ENCODE data around the gene PLEKHA5. TPM values are rescaled to one million over a fixed set of nuclear protein-coding genes. Genes with fewer than 3 reads are reported as not detected.
"Not testable (repeated sequence)": the region's sequence is repeated elsewhere in the genome, so short reads cannot be mapped to it uniquely, and the experiment has no call there.

PLEKHA5 gene
- total RNA-seq, 2 experiments from 2014 or later = 4.5 to 5.1 TPM

GRCh38 chr12:19332196-19332595, 202.7 kb downstream of the PLEKHA5 start:
- peaks cover 5% of the 10 kb centered on the region for H3K9me3 Mint-ChIP-seq
- no peaks in the 10 kb centered on the region for H3K27me3 Mint-ChIP-seq
- H3K4me3 Mint-ChIP-seq = no peak overlapping the region
- no peak for DNase-seq
- H3K36me3 Mint-ChIP-seq (ENCODE audit: low read depth) = no peaks in the 10 kb centered on the region
- CTCF ChIA-PET = interaction anchor here (0.6 kb wide), 1 partner anchor 554 kb away, joined by 3 read pairs; no protein-coding TSS in a partner anchor
- H3K27ac Mint-ChIP-seq = no peak overlapping the region
- no peaks in the 10 kb centered on the region for H3K4me1 Mint-ChIP-seq
- POLR2A ChIA-PET = no interaction called here

DNA sequence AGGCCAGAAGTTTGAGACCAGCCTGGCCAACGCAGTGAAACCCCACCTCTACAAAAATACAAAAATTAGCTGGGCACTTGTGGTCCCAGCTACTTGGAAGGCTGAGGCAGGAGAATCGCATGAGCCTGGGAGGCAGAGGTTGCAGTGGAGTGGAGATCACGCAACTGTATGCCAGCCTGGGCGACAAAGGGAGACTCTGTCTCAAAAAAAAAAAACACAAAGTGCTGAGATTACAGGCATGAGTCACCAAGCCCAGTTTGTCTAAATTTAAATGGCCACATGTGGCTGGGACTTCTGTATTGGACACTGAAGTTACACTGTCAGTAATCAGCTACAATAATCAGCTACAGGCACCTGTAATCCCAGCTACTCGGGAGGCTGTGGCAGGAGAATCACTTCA, 208.9 kb downstream of the PLEKHA5 start:
- H3K9me3 Mint-ChIP-seq = peaks cover 5% of the 10 kb centered on the region
- ChIA-PET CTCF (interaction anchor here (0.6 to 0.7 kb wide), 2 partner anchors 16 to 957 kb away, joined by 3 to 4 read pairs; no protein-coding TSS in a partner anchor), POLR2A (no interaction called here)
- no peak overlapping the region for H3K27ac Mint-ChIP-seq
- no peak for DNase-seq
- no peaks in the 10 kb centered on the region for H3K27me3 Mint-ChIP-seq
- no peak overlapping the region for H3K4me3 Mint-ChIP-seq
- H3K36me3 Mint-ChIP-seq (ENCODE audit: low read depth) = no peaks in the 10 kb centered on the region
- no peaks in the 10 kb centered on the region for H3K4me1 Mint-ChIP-seq

- Mint-ChIP-seq H3K36me3 (ENCODE audit: low read depth) (peaks cover 10% of the 10 kb centered on the region), H3K9me3 (peaks cover 11% of the 10 kb centered on the region)
- H3K27me3 Mint-ChIP-seq, H3K4me1 Mint-ChIP-seq, POLR2A ChIA-PET, DNase-seq, H3K4me3 Mint-ChIP-seq, H3K27ac Mint-ChIP-seq: not testable (repeated sequence)
- CTCF ChIA-PET = interaction anchor here (0.7 kb wide), 1 partner anchor 165 kb away, joined by 3 read pairs; no protein-coding TSS in a partner anchor
These were observed 221.3 kb downstream of the PLEKHA5 start for GRCh38 chr12:19350850-19351249.

DNA sequence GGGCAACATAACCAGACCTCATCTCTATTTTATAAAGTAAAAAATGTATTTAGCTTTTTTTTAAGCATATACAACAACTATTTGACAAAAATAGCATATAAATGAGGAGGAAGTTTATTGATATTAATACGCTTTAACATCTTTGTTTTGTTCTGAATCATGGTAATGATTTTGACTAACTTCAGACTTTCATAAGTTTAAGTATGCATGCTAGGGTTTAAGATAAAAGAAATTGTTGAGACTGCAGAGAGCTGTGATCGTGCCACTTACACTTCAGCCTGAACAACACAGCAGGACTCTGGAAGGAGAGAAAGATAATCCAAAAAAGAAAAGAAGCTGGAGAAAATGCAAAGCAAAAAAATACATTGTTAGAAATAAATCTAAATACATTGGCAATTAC, 221.8 kb downstream of the PLEKHA5 start:
- CTCF ChIA-PET = no interaction called here
- peaks cover 11% of the 10 kb centered on the region for H3K9me3 Mint-ChIP-seq
- no peak overlapping the region for H3K27ac Mint-ChIP-seq
- H3K27me3 Mint-ChIP-seq = no peaks in the 10 kb centered on the region
- no peak for DNase-seq
- H3K36me3 Mint-ChIP-seq (ENCODE audit: low read depth) = peaks cover 10% of the 10 kb centered on the region
- POLR2A ChIA-PET = no interaction called here
- H3K4me3 Mint-ChIP-seq = no peak overlapping the region
- H3K4me1 Mint-ChIP-seq = peaks cover 2% of the 10 kb centered on the region

DNA sequence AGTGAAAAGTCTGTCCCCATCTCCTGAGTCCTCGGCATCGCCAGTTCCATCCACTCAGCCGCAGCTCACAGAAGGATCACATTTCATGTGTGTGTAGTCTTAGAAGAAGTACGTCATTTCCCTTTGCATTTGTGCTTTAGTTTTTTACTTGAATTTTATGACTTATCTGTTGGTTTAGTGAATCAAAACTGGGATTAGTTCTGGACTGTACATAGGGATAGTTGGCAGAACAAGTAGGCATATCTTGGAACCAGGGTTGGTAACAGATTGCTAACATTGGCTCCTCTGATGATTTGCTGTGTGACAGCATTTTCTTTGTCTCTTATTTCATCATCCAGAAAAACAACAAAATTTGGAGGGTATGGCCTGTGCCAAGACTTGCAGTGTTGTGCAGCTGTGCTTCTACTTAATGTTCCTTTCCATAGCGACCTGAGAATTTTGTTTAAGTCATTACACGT, 240.2 kb downstream of the PLEKHA5 start:
- Mint-ChIP-seq H3K9me3 (no peaks in the 10 kb centered on the region), H3K27me3 (no peaks in the 10 kb centered on the region), H3K4me3 (no peak overlapping the region), H3K27ac (no peak overlapping the region), H3K4me1 (no peaks in the 10 kb centered on the region), H3K36me3 (ENCODE audit: low read depth) (no peaks in the 10 kb centered on the region)
- ChIA-PET CTCF (no interaction called here), POLR2A (no interaction called here)
- DNase-seq = no peak

DNA sequence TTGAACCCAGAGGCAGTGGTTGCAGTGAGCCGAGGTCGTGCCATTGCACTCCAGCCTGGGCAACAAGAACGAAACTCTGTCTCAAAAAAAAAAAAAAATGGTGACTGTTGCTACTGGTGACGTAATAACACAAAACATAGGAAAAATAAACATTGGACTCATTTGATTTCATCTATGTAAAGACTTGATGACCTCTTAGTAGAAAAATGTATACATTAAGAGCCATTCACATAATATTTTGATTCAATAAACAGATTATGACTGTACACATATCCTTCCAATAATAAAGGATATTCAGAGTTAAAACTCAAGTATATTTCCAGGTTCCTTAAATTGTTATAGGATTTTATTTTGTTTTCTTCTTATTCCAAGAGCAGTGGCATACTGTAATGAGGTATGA, 244.1 kb downstream of the PLEKHA5 start:
- Mint-ChIP-seq H3K4me3 (no peak overlapping the region), H3K4me1 (no peaks in the 10 kb centered on the region), H3K27me3 (no peaks in the 10 kb centered on the region), H3K36me3 (ENCODE audit: low read depth) (no peaks in the 10 kb centered on the region), H3K27ac (no peak overlapping the region), H3K9me3 (no peaks in the 10 kb centered on the region)
- no peak for DNase-seq
- ChIA-PET POLR2A (no interaction called here), CTCF (interaction anchor here (0.6 to 1.2 kb wide), 2 partner anchors 46 to 80 kb away, joined by 3 read pairs; no protein-coding TSS in a partner anchor)

GRCh38 chr12:19375888-19376287, 246.4 kb downstream of the PLEKHA5 start:
- CTCF ChIA-PET = interaction anchor here (0.6 kb wide), 1 partner anchor 409 kb away, joined by 6 read pairs; no protein-coding TSS in a partner anchor
- no peak for DNase-seq
- Mint-ChIP-seq H3K36me3 (ENCODE audit: low read depth) (no peaks in the 10 kb centered on the region), H3K27ac (no peak overlapping the region), H3K4me3 (no peak overlapping the region), H3K9me3 (peaks cover 4% of the 10 kb centered on the region), H3K27me3 (no peaks in the 10 kb centered on the region), H3K4me1 (no peaks in the 10 kb centered on the region)
- POLR2A ChIA-PET = no interaction called here

- no peak overlapping the region for H3K27ac Mint-ChIP-seq
- peaks cover 4% of the 10 kb centered on the region for H3K9me3 Mint-ChIP-seq
- no peaks in the 10 kb centered on the region for H3K36me3 Mint-ChIP-seq (ENCODE audit: low read depth)
- H3K4me1 Mint-ChIP-seq = no peaks in the 10 kb centered on the region
- ChIA-PET CTCF (interaction anchor here (0.6 kb wide), 1 partner anchor 408 kb away, joined by 6 read pairs; no protein-coding TSS in a partner anchor), POLR2A (no interaction called here)
- no peak overlapping the region for H3K4me3 Mint-ChIP-seq
- DNase-seq = no peak
- no peaks in the 10 kb centered on the region for H3K27me3 Mint-ChIP-seq
These were observed 247.2 kb downstream of the PLEKHA5 start for GRCh38 chr12:19376691-19377090.

GRCh38 chr12:19382111-19382526, 252.6 kb downstream of the PLEKHA5 start:
- H3K4me3 Mint-ChIP-seq = no peak overlapping the region
- peak overlapping the region; percentile 9 for H3K27ac Mint-ChIP-seq
- ChIA-PET CTCF (interaction anchor here (1.3 to 2.1 kb wide), 2 partner anchors 9 to 21 kb away, joined by 3 to 5 read pairs; no protein-coding TSS in a partner anchor), POLR2A (no interaction called here)
- no peak for DNase-seq
- H3K27me3 Mint-ChIP-seq = no peaks in the 10 kb centered on the region
- no peaks in the 10 kb centered on the region for H3K36me3 Mint-ChIP-seq (ENCODE audit: low read depth)
- no peaks in the 10 kb centered on the region for H3K4me1 Mint-ChIP-seq
- peaks cover 4% of the 10 kb centered on the region for H3K9me3 Mint-ChIP-seq

DNA sequence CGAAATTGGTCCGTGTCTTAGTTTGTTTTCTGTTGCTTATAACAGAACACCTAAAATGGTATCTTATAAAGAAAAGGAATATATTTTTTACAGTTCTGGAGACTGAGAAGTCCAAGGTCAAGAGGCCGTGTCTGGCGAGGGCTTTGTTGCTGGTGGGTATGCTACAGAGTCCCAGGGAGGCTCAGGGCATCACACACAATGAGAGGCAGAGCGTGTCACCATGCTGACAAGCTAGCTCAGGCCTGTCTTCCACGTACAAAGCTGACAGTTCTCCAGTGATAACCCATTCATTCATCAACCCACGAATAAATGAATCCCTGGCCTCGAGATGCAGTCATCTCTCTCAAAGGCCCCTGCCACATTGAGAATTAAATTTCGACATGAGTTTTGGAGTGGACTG, 253.0 kb downstream of the PLEKHA5 start:
- POLR2A ChIA-PET = no interaction called here
- no peaks in the 10 kb centered on the region for H3K4me1 Mint-ChIP-seq
- no peak overlapping the region for H3K4me3 Mint-ChIP-seq
- no peaks in the 10 kb centered on the region for H3K27me3 Mint-ChIP-seq
- peaks cover 4% of the 10 kb centered on the region for H3K9me3 Mint-ChIP-seq
- no peak overlapping the region for H3K27ac Mint-ChIP-seq
- DNase-seq = no peak
- CTCF ChIA-PET = interaction anchor here (1.3 to 2.1 kb wide), 2 partner anchors 9 to 21 kb away, joined by 3 to 5 read pairs; no protein-coding TSS in a partner anchor
- no peaks in the 10 kb centered on the region for H3K36me3 Mint-ChIP-seq (ENCODE audit: low read depth)

GRCh38 chr12:19387161-19387560, 257.6 kb downstream of the PLEKHA5 start:
- Mint-ChIP-seq H3K36me3 (ENCODE audit: low read depth) (no peaks in the 10 kb centered on the region), H3K4me1 (no peaks in the 10 kb centered on the region), H3K27ac (no peak overlapping the region), H3K27me3 (no peaks in the 10 kb centered on the region), H3K9me3 (no peaks in the 10 kb centered on the region), H3K4me3 (no peak overlapping the region)
- no peak for DNase-seq
- POLR2A ChIA-PET = no interaction called here
- CTCF ChIA-PET = no interaction called here

DNA sequence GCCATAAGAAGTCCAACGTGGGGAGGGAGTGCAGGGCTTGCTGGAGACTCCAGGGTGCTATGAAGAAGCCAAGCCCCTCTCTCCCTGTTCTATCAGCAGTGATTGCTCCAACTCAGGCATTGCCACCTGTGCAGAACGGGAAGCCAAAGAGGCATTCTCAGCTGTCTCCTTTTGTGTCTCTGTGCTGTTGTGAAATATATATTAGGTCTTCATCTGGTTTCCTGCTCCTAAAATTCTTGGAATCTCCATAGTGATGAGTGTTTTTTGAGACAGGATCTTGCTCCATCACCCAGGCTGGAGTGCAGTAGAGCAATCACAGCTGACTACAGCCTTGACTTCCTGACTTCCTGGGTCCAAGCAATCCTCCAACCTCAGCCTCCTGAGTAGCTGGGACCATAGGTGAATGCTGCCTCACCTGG, 258.6 kb downstream of the PLEKHA5 start:
- no peak for DNase-seq
- no peaks in the 10 kb centered on the region for H3K36me3 Mint-ChIP-seq (ENCODE audit: low read depth)
- CTCF ChIA-PET = no interaction called here
- H3K27me3 Mint-ChIP-seq = no peaks in the 10 kb centered on the region
- no peak overlapping the region for H3K4me3 Mint-ChIP-seq
- H3K4me1 Mint-ChIP-seq = no peaks in the 10 kb centered on the region
- no peaks in the 10 kb centered on the region for H3K9me3 Mint-ChIP-seq
- POLR2A ChIA-PET = no interaction called here
- H3K27ac Mint-ChIP-seq = no peak overlapping the region

DNA sequence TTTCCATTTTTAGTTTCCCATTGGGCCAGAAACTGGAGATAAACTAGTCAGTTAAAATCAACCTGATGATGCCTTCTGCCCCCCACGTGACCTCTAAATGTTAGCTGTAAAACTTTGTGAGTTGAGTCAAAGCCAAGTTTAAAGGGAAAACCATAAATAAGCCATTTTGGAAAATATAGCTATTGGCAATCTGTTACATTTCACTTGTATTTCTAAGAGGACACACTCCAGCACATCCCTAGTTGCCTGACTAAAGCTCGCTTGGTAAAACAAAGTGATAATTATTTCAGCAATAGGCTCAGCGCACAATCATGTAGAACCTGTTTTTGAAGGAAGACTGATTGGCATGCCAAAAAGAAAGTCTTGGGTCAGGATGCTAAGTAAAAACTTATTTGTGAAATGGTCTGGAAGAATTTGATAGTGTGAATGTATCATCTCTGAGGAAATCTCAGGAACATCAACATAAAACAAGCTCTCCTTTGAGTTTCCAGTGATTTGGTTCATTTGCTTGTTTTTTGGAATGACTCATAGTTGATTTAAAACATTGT, 260.6 kb downstream of the PLEKHA5 start:
- Mint-ChIP-seq H3K4me1 (no peaks in the 10 kb centered on the region), H3K27me3 (no peaks in the 10 kb centered on the region), H3K4me3 (no peak overlapping the region), H3K27ac (no peak overlapping the region), H3K9me3 (no peaks in the 10 kb centered on the region), H3K36me3 (ENCODE audit: low read depth) (no peaks in the 10 kb centered on the region)
- ChIA-PET POLR2A (no interaction called here), CTCF (interaction anchor here (0.8 kb wide), 1 partner anchor 21 kb away, joined by 3 read pairs; no protein-coding TSS in a partner anchor)
- DNase-seq = no peak

- H3K9me3 Mint-ChIP-seq; H3K27me3 Mint-ChIP-seq; CTCF ChIA-PET; H3K36me3 Mint-ChIP-seq (ENCODE audit: low read depth); H3K4me3 Mint-ChIP-seq; H3K4me1 Mint-ChIP-seq; POLR2A ChIA-PET; H3K27ac Mint-ChIP-seq; DNase-seq: not testable (repeated sequence)
These were observed 263.1 kb downstream of the PLEKHA5 start for GRCh38 chr12:19392644-19393043.

All from activated CD4-positive, alpha-beta T cell treated with anti-CD3 and anti-CD28 coated beads, Interleukin-2, amount 10 ng/mL, durations not matched to agents 7 days and 5 days (primary cell).